H1 (cell line): Measurements from ENCODE around the gene ZNF263. TPM values are rescaled to one million over a fixed set of nuclear protein-coding genes. Genes with fewer than 3 reads are reported as not detected.

ENCODE experiments used
- CTCF ChIA-PET: fragments of 300-600 bp; sonication (Branson Sonifier 250); formaldehyde crosslinking; loops from one replicate; lab custom pipeline; 2021; ENCODE audit not compliant: partially characterized antibody; lab: Charles Lee
- POLR2A ChIA-PET: fragments of 300-600 bp; sonication (Branson Sonifier 250); formaldehyde crosslinking; loops from one replicate; lab custom pipeline; 2021; ENCODE audit warnings: inconsistent platforms; ENCODE audit not compliant: partially characterized antibody; lab: Charles Lee
- DNase-seq, 2 experiments: peaks; one replicate each; pipeline versions ENCODE4 v3.0.0 to v3.0.0-alpha.2; 2010 to 2022; ENCODE audit warnings: low spot score in 2 of 2, low read depth in 1 of 2, mixed read lengths in 1 of 2
- FAIRE-seq: peaks from 2 replicates; lab custom pipeline; 2011; peaks lifted over from hg19 to GRCh38; lab: Jason Lieb, UNC
- H2AFZ ChIP-seq: 2 replicates; pipeline ENCODE4 v1.8.1; 2012; ENCODE audit warnings: low read length, inconsistent platforms
- H2AK5ac ChIP-seq: 2 replicates; pipeline ENCODE4 v1.6.1; 2013; ENCODE audit warnings: low read depth, low read length
- H2BK120ac ChIP-seq: replicated peaks from 2 replicates; pipeline ENCODE3; 2013; ENCODE audit warnings: low read depth, low read length, inconsistent platforms
- H2BK12ac ChIP-seq: 2 replicates; pipeline ENCODE4 v1.6.1; 2013; ENCODE audit warnings: low read depth, low read length
- H2BK15ac ChIP-seq: 2 replicates; pipeline ENCODE4 v1.6.1; 2013; ENCODE audit warnings: low read length
- H2BK20ac ChIP-seq: 2 replicates; pipeline ENCODE4 v1.6.1; 2013; ENCODE audit warnings: low read length
- H2BK5ac ChIP-seq: 2 replicates; pipeline ENCODE4 v1.6.1; 2013; ENCODE audit warnings: low read depth, low read length
- H3K14ac ChIP-seq: 2 replicates; pipeline ENCODE4 v1.6.1; 2013; ENCODE audit warnings: inconsistent platforms; ENCODE audit not compliant: insufficient read length
- H3K18ac ChIP-seq: 2 replicates; pipeline ENCODE4 v1.6.1; 2013; ENCODE audit warnings: low read length; ENCODE audit errors: extremely low read depth
- H3K23ac ChIP-seq: 2 replicates; pipeline ENCODE4 v1.6.1; 2013; ENCODE audit warnings: inconsistent platforms; ENCODE audit not compliant: insufficient read length
- H3K23me2 ChIP-seq: 2 replicates; pipeline ENCODE4 v1.6.1; 2013; ENCODE audit warnings: low read depth, low read length
- H3K27ac ChIP-seq: 2 replicates; pipeline ENCODE4 v1.6.1; 2011; ENCODE audit warnings: low read depth, low read length, inconsistent platforms
- H3K27me3 ChIP-seq, 4 experiments: replicated peaks in 1 of 4; 1 replicate in 1 of 4; 2 replicates in 3 of 4; pipeline versions ENCODE4 v1.6.1 to v1.8.1; 2011 to 2013; ENCODE audit warnings: low read length in 3 of 4, mild to moderate bottlenecking in 3 of 4, inconsistent platforms in 2 of 4, mixed read lengths in 2 of 4, moderate library complexity in 1 of 4; ENCODE audit not compliant: control insufficient read depth in 3 of 4, insufficient read depth in 3 of 4; ENCODE audit errors: extremely low read depth in 1 of 4
- H3K36me3 ChIP-seq, 4 experiments: 2 replicates each; pipeline versions ENCODE4 v1.6.1 to v1.8.1; 2011 to 2013; ENCODE audit warnings: mild to moderate bottlenecking in 4 of 4, low read length in 3 of 4, moderate library complexity in 2 of 4, control low read depth in 1 of 4, inconsistent platforms in 1 of 4; ENCODE audit not compliant: insufficient read depth in 4 of 4, control insufficient read depth in 2 of 4
- H3K4ac ChIP-seq: replicated peaks from 2 replicates; pipeline ENCODE3; 2013; ENCODE audit warnings: low read length, low read depth, mixed read lengths, inconsistent platforms; ENCODE audit not compliant: insufficient read length
- H3K4me1 ChIP-seq, 4 experiments: replicated peaks in 1 of 4; 1 replicate in 1 of 4; 2 replicates in 3 of 4; pipeline versions ENCODE4 v1.6.1 to v1.8.1; 2011 to 2013; ENCODE audit warnings: low read length in 3 of 4, inconsistent platforms in 2 of 4, mixed read lengths in 1 of 4; ENCODE audit not compliant: insufficient read depth in 4 of 4, control insufficient read depth in 3 of 4
- H3K4me2 ChIP-seq, 2 experiments: 2 replicates each; pipeline versions ENCODE4 v1.6.1 to v1.8.1; 2011 to 2013; ENCODE audit warnings: low read depth in 2 of 2, low read length in 2 of 2, control low read depth in 1 of 2, inconsistent platforms in 1 of 2, mild to moderate bottlenecking in 1 of 2; ENCODE audit not compliant: insufficient read depth in 1 of 2
- H3K4me3 ChIP-seq, 4 experiments: fragments of 200-600, 300-600 bp in 1 of 4; sonication (generic), shearing (Covaris generic), sonication (Bioruptor Twin) in 1 of 4; 2 replicates each; pipeline versions ENCODE4 v1.5.1 to v1.8.1; 2011 to 2016; ENCODE audit warnings: low read length in 4 of 4, low read depth in 3 of 4, control low read depth in 2 of 4, inconsistent platforms in 2 of 4, mild to moderate bottlenecking in 2 of 4, mixed read lengths in 1 of 4, moderate library complexity in 1 of 4; ENCODE audit not compliant: insufficient read depth in 2 of 4; ENCODE audit errors: extremely low read depth in 1 of 4
- H3K56ac ChIP-seq: replicated peaks from 2 replicates; pipeline ENCODE3; 2013; ENCODE audit warnings: low read depth, mild to moderate bottlenecking, mixed read lengths, low read length, inconsistent platforms; ENCODE audit not compliant: insufficient read length
- H3K79me1 ChIP-seq: 2 replicates; pipeline ENCODE4 v1.6.1; 2013; ENCODE audit warnings: low read depth, low read length, control low read depth
- H3K79me2 ChIP-seq, 2 experiments: 2 replicates each; pipeline versions ENCODE4 v1.6.1 to v1.8.1; 2012 to 2013; ENCODE audit warnings: low read length in 2 of 2, mild to moderate bottlenecking in 2 of 2, inconsistent platforms in 1 of 2; ENCODE audit not compliant: insufficient read depth in 2 of 2, control insufficient read depth in 1 of 2
- H3K9ac ChIP-seq, 4 experiments: replicated peaks in 1 of 4; 1 replicate in 1 of 4; 2 replicates in 3 of 4; pipeline versions ENCODE4 v1.6.1 to v1.8.1; 2011 to 2013; ENCODE audit warnings: low read depth in 3 of 4, low read length in 3 of 4, control low read depth in 2 of 4, mild to moderate bottlenecking in 2 of 4, moderate library complexity in 2 of 4, inconsistent platforms in 1 of 4; ENCODE audit errors: extremely low read depth in 1 of 4
- H3K9me3 ChIP-seq, 2 experiments: 2 replicates each; pipeline versions ENCODE4 v1.6.1 to v1.8.1; 2012 to 2013; ENCODE audit warnings: mild to moderate bottlenecking in 2 of 2, moderate library complexity in 2 of 2, control low read depth in 1 of 2, inconsistent platforms in 1 of 2, low read depth in 1 of 2, low read length in 1 of 2, mixed read lengths in 1 of 2; ENCODE audit not compliant: insufficient read depth in 2 of 2
- H4K20me1 ChIP-seq, 2 experiments: replicated peaks in 1 of 2; 2 replicates each; pipeline versions ENCODE3 to v1.8.1; 2011 to 2013; ENCODE audit warnings: inconsistent platforms in 2 of 2, low read length in 2 of 2, mild to moderate bottlenecking in 1 of 2; ENCODE audit not compliant: insufficient read depth in 2 of 2, control insufficient read depth in 1 of 2
- H4K5ac ChIP-seq: 2 replicates; pipeline ENCODE4 v1.6.1; 2013; ENCODE audit warnings: low read length, low read depth, mixed read lengths, inconsistent platforms; ENCODE audit not compliant: insufficient read length
- H4K8ac ChIP-seq: 2 replicates; pipeline ENCODE4 v1.8.0; 2013; ENCODE audit warnings: mild to moderate bottlenecking, moderate library complexity, low read length, inconsistent platforms; ENCODE audit not compliant: insufficient read depth; ENCODE audit errors: extremely low read depth
- H4K91ac ChIP-seq: replicated peaks from 2 replicates; pipeline ENCODE3; 2013; ENCODE audit warnings: low read length, mixed read lengths, inconsistent platforms; ENCODE audit not compliant: insufficient read length
- ASH2L ChIP-seq: fragments of 200-600, 300-600 bp; sonication (generic); IDR thresholded peaks from one replicate; pipeline ENCODE4 v1.7.1; 2017; ENCODE audit warnings: low read length
- ATF2 ChIP-seq: IDR thresholded peaks from 2 replicates; pipeline ENCODE4 v1.6.1; 2012; ENCODE audit warnings: low read length, inconsistent platforms
- CHD1 ChIP-seq: IDR thresholded peaks from 2 replicates; pipeline ENCODE4 v1.6.1; 2012; ENCODE audit warnings: low read depth, low read length, improper control_type of control experiment
- JUND ChIP-seq: IDR thresholded peaks from 2 replicates; pipeline ENCODE4 v1.6.1; 2011; ENCODE audit warnings: mild to moderate bottlenecking, improper control_type of control experiment, low read length
- KDM4A ChIP-seq: IDR thresholded peaks from one replicate; pipeline ENCODE4 v1.7.1; 2012; ENCODE audit warnings: low read depth, mild to moderate bottlenecking, moderate library complexity, low read length, inconsistent platforms; ENCODE audit not compliant: severe bottlenecking
- MAFK ChIP-seq: IDR thresholded peaks from 2 replicates; pipeline ENCODE4 v1.6.1; 2012; ENCODE audit warnings: low read depth, mild to moderate bottlenecking, improper control_type of control experiment, low read length
- RXRA ChIP-seq: IDR thresholded peaks from 2 replicates; pipeline ENCODE4 v1.6.1; 2011; ENCODE audit warnings: low read depth, mild to moderate bottlenecking, low read length, moderate library complexity; ENCODE audit not compliant: insufficient read depth
- SIRT6 ChIP-seq: IDR thresholded peaks from one replicate; pipeline ENCODE4 v1.7.1; 2012; ENCODE audit warnings: low read length, inconsistent platforms
- SIX5 ChIP-seq: IDR thresholded peaks from 2 replicates; pipeline ENCODE4 v1.6.1; 2011; ENCODE audit warnings: mild to moderate bottlenecking, low read depth, low read length
- WGBS, 2 experiments: shearing (Covaris generic) in 1 of 2; methylation state at CpG; one replicate each; pipeline versions ENCODE4 v1.1.6 to v1.1.7; 2013 to 2015; ENCODE audit warnings: low lambda C conversion rate in 2 of 2, mixed read lengths in 2 of 2, inconsistent platforms in 1 of 2, low coverage in 1 of 2, missing lambda C conversion rate in 1 of 2; ENCODE audit not compliant: insufficient replicate concordance in 2 of 2, insufficient coverage in 1 of 2, insufficient read length in 1 of 2; ENCODE audit errors: extremely low coverage in 1 of 2, missing lambda C conversion rate in 1 of 2; 5-methylcytosine and 5-hydroxymethylcytosine counted together
- polyA plus RNA-seq, 7 experiments: library from polyadenylated mRNA; depleted of rRNA in 3 of 7; stranded (reverse) in 5 of 7; unstranded in 2 of 7; fragments of >200 nt in 5 of 7; fragments of 200-250 nt in 2 of 7; gene quantifications; 1 replicate in 5 of 7; 2 replicates in 1 of 7; 4 replicates in 1 of 7; pipeline versions ENCODE4 v1.2.1 to v1.2.3, GENCODE V29; 2011 to 2013; ENCODE audit warnings: missing spikeins in 2 of 7, mixed read lengths in 2 of 7
- total RNA-seq: library from RNA; stranded (reverse); fragmentation: NEBNext Ultra II Directional; extraction: Animal tissue kit (Norgen Biotek cat#: 25700); gene quantifications from 2 replicates; pipeline ENCODE4 v1.2.1, GENCODE V29; 2021

ZNF263 gene
- total and polyA plus RNA-seq, 2 of the 8 experiments (the other 6 are each of a cell fraction or from before 2014, with no cell fraction given) = 9.2 to 26.7 TPM

- DNase-seq (peak; percentile 66 to 89), FAIRE-seq (no peak)
- Histone ChIP-seq H3K4me1 (peaks cover 2 to 5% (median 3%) of the 10 kb centered on the region in 4 experiments; a peak in 5 of 7 replicates), H3K23ac (no peak within 1 kb of the TSS), H3K79me2 (no peaks in the 10 kb centered on the region), H3K4ac (no peak within 1 kb of the TSS), H2AFZ (peak within 1 kb of the TSS; percentile 57; the same call in 1 of the 2 replicates), H2BK5ac (peak within 1 kb of the TSS; percentile 94; the same call in 1 of the 2 replicates), H3K23me2 (peaks cover 10% of the 10 kb centered on the region; the same call in 1 of the 2 replicates), H4K91ac (peak within 1 kb of the TSS; percentile 92), H3K36me3 (peaks cover 8 to 42% (median 27%) of the 10 kb centered on the region in 4 experiments; a peak in 7 of 8 replicates), H4K20me1 (no peaks in the 10 kb centered on the region), H3K56ac (peak within 1 kb of the TSS; percentile 88), H3K4me2 (peak within 1 kb of the TSS; percentile 62 to 69), H2BK120ac (peak within 1 kb of the TSS; percentile 79), H3K18ac (peak within 1 kb of the TSS; percentile 98), H2AK5ac (no peak within 1 kb of the TSS), H4K8ac (peak within 1 kb of the TSS; percentile 99), H3K27ac (peak within 1 kb of the TSS; percentile 83), H3K27me3 (no peaks in the 10 kb centered on the region; a peak in 2 of 7 replicates), H2BK15ac (no peak within 1 kb of the TSS), H3K14ac (no peak within 1 kb of the TSS), H4K5ac (peak within 1 kb of the TSS; percentile 99), H2BK20ac (no peak within 1 kb of the TSS), H2BK12ac (no peak within 1 kb of the TSS), H3K4me3 (peak within 1 kb of the TSS; percentile 64 to 83 (median 72)), H3K79me1 (no peaks in the 10 kb centered on the region; the same call in 1 of the 2 replicates), H3K9me3 (peaks cover 45 to 59% of the 10 kb centered on the region in 2 experiments), H3K9ac (peak within 1 kb of the TSS in 3 of 4 experiments; percentile 75 to 80 (median 75); a peak in 6 of 7 replicates)
- ChIA-PET POLR2A (interaction anchor here (0.8 to 4.3 kb wide), 14 partner anchors 9 to 200 kb away, joined by 3 to 64 read pairs (median 5); partner anchors contain the start of genes NAA60, ZNF200, ZNF263 and ZNF597), CTCF (interaction anchor here (0.8 to 1.4 kb wide), 2 partner anchors 21 to 97 kb away, joined by 3 read pairs; no protein-coding TSS in a partner anchor)
- 6% methylated on average over 103 of the region's 103 CpGs; no CpG with 5 or more reads in 1 of the 2 experiments for WGBS, 2 experiments
- no peak for TF ChIP-seq SIX5
- no peak for TF ChIP-seq CHD1
- no peak for TF ChIP-seq MAFK
- TF ChIP-seq ASH2L = peak; percentile 83
- TF ChIP-seq KDM4A = peak; percentile 100
- no peak for TF ChIP-seq ATF2
- no peak for TF ChIP-seq JUND
- no peak for TF ChIP-seq SIRT6
- no peak for TF ChIP-seq RXRA
Observed at GRCh38 chr16:3305109-3306068, 22.1 kb downstream of the ZNF263 start, which contains the start of the genes TIGD7 and ZNF75A. Gene TIGD7, minus strand, starts transcription at chr16:3305430. Its CDS starts 4,816 bp downstream, at chr16:3300614. Gene ZNF75A, plus strand, starts transcription at chr16:3305497. Its CDS starts 2,932 bp downstream, at chr16:3308429.
